Kidney epithelial cell (primary cell): ENCODE results near the gene DENND6B. TPM values are rescaled to one million over a fixed set of nuclear protein-coding genes. Genes with fewer than 3 reads are reported as not detected.

ENCODE experiments used
- DNase-seq: peaks from one replicate; pipeline ENCODE4 v3.0.0-alpha.2; 2010; ENCODE audit warnings: low read depth
- H3K27me3 ChIP-seq: 2 replicates; pipeline ENCODE4 v1.6.0; 2011; ENCODE audit warnings: low read length; ENCODE audit not compliant: control insufficient read depth, insufficient read depth
- H3K36me3 ChIP-seq: 2 replicates; pipeline ENCODE4 v1.5.1; 2011; ENCODE audit warnings: low read length; ENCODE audit not compliant: control insufficient read depth, insufficient read depth
- H3K4me3 ChIP-seq: 2 replicates; pipeline ENCODE4 v1.5.1; 2011; ENCODE audit warnings: low read depth, mild to moderate bottlenecking, control low read depth, low read length
- total RNA-seq: library from RNA; depleted of rRNA; stranded (reverse); fragments of >200 nt; gene quantifications from 2 replicates; pipeline ENCODE4 v1.2.3, GENCODE V29; 2015
- TF ChIP-seq, protein P1 (sequence below): IDR thresholded peaks from 2 replicates; pipeline ENCODE4 v1.5.1; 2011; ENCODE audit warnings: mild to moderate bottlenecking, moderate library complexity, low read length, control low read depth, inconsistent platforms; ENCODE audit not compliant: insufficient read depth, poor library complexity, severe bottlenecking

DENND6B gene
- total RNA-seq, 1 donor from 2014 or later = 4.5 TPM

DNA sequence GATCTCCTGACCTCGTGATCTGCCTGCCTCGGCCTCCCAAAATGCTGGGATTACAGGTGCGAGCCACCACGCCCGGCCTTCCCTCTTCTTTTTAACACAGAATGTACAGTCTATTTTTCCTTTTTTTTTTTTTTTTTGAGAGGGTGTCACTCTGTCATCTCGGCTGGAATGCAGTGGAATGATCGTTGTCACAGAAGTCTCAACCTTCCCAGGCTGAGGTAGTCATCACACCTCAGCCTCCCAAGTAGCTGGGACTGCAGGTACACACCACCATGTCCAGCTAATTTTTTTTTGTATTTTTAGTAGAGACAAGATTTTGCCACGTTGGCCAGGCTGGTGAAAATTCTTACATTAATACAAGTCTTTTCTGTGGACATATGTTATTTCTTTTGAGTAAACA is 29.4 kb upstream of the DENND6B start:
- Histone ChIP-seq H3K27me3 (no peaks in the 10 kb centered on the region), H3K36me3 (no peaks in the 10 kb centered on the region), H3K4me3 (no peak overlapping the region)
- TF ChIP-seq, protein P1, sequence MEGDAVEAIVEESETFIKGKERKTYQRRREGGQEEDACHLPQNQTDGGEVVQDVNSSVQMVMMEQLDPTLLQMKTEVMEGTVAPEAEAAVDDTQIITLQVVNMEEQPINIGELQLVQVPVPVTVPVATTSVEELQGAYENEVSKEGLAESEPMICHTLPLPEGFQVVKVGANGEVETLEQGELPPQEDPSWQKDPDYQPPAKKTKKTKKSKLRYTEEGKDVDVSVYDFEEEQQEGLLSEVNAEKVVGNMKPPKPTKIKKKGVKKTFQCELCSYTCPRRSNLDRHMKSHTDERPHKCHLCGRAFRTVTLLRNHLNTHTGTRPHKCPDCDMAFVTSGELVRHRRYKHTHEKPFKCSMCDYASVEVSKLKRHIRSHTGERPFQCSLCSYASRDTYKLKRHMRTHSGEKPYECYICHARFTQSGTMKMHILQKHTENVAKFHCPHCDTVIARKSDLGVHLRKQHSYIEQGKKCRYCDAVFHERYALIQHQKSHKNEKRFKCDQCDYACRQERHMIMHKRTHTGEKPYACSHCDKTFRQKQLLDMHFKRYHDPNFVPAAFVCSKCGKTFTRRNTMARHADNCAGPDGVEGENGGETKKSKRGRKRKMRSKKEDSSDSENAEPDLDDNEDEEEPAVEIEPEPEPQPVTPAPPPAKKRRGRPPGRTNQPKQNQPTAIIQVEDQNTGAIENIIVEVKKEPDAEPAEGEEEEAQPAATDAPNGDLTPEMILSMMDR = no peak
- no peak for DNase-seq

DNA sequence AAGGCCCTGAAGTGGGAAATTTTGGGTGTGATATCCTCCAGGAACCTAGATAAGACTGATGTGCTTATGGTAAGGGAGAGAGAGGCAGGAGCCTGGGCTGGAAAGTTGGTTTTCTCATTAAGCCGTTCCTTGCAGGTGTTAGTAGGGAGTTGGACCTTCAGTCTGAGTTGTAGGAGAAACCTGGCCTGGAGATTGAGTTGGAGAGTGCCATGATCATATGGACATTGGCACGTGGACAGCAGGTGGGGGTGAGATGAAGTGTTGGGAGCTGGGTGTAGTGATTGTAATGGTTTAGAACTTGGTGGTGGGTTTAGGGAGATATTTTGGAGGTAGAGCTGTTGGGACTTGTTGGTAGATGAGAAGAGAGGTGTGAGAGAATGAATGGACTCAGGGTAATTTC is 21.2 kb upstream of the DENND6B start:
- DNase-seq = no peak
- no peaks in the 10 kb centered on the region for H3K27me3 ChIP-seq
- H3K36me3 ChIP-seq = no peaks in the 10 kb centered on the region
- no peak overlapping the region for H3K4me3 ChIP-seq
- TF ChIP-seq, protein P1 = no peak

DNA sequence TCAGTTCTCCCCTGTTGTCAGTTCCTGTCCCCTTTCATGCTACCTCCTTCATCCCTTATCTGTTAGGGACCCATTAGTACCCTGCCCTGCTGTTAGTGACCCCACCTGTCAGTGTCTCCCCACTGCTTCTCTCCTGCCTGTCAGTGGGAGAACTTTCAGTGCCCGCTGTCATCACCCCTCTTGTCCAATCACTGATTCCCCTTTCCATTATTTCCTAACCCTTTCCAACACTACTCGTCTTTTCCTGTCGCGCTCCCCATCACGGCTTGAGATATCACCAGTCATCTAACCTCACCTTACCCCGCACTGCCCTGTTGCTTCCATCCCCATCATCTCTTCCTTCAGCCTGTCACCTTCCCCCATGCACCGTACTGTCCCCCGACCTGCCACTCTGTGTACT is 20.3 kb upstream of the DENND6B start:
- Histone ChIP-seq H3K4me3 (no peak overlapping the region), H3K36me3 (no peaks in the 10 kb centered on the region), H3K27me3 (no peaks in the 10 kb centered on the region)
- DNase-seq = no peak
- TF ChIP-seq, protein P1 = no peak

DNA sequence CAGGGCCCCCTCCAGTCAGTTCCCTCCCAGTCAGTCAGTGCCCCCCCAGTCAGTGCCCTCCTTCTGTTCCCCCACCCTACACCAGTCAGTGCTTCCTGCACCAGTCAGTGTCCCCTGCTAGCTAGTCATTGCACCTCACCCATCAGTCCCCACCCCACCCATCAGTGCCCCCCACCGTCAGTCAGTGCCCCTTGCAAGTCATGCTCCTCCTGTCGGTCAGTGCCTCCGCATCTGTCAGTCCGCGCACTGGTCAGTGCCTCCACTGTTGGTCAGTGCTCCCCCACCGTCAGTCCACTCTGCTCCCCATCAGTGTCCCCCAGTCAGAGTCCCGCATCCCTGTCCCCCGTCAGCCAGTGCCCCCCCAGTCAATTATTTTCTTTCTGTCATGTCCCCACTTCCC is 19.7 kb upstream of the DENND6B start:
- DNase-seq = no peak
- no peaks in the 10 kb centered on the region for H3K27me3 ChIP-seq
- H3K4me3 ChIP-seq = no peak overlapping the region
- TF ChIP-seq, protein P1 = no peak
- no peaks in the 10 kb centered on the region for H3K36me3 ChIP-seq

DNA sequence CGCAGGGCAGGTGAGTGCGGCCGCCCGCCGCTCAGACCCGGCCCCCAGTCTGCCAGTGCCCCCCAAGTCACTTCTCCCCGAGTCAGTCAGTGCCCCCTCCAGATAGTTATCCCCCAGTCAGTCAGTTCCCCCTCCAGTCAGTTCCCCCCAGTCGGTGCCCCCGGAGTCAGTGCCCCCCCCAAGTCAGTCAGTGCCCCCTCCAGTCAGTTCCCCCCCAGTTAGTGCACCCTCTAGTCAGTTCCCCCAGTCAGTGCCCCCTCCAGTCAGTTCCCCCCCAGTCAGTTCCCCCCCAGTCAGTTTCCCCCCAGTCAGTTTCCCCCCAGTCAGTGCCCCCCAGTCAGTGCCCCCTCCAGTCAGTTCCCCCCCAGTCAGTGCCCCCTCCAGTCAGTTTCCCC is 16.7 kb upstream of the DENND6B start:
- TF ChIP-seq, protein P1 = no peak
- no peaks in the 10 kb centered on the region for H3K27me3 ChIP-seq
- no peak for DNase-seq
- peak overlapping the region; percentile 82 for H3K4me3 ChIP-seq
- no peaks in the 10 kb centered on the region for H3K36me3 ChIP-seq

DNA sequence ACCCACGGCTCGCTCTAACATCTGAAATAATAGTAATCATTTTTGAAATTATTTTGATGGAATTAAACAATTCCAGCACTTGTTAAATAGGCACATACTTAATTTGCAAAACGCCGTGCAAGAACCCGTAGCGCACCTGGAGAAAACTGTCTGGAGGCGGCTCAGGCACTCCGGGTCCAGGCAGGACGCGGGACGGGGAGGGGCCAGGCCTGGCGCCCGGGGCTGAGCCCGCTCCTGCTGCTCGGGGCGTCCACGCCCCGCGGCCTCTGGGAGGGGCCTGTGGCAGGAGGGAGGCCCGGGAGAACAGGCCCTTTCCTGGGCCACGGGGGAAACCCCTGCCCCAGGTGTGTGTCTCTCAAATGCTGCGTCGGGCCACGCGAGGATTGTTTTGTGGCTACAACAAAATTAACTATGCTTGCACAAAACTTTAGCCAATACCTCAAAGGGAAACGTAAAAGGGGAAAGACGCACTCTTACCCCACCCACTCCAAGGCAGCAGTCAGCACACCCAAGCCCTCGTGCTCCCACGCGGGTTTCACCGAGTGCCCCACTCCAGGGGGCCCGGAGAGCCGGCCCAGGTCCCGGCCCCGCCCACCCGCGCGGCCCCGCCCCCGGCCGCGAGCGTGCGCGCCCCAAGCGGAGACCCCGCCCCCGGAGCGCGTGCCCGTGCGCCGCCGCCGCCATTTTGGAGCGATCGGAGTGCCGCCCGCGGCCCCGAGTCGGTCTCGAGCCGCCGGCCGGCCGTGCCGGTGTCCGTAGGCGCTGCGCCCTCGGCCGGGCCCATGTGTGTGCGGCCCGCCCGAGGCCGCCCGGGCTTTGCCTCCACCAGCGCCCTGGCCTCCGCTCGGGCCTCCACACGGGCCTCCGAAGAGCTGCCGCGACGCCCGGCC is 16.1 kb upstream of the DENND6B start, which contains the start of gene PPP6R2:
TSS of gene PPP6R2 (plus strand) at position 677 of the 890 bp plus-strand sequence. CDS start 50,582 bp downstream, outside the sequence.
- no peak for DNase-seq
- TF ChIP-seq, protein P1 = no peak
- H3K4me3 ChIP-seq = peak within 1 kb of the TSS; percentile 82
- H3K36me3 ChIP-seq = no peaks in the 10 kb centered on the region
- H3K27me3 ChIP-seq = no peaks in the 10 kb centered on the region
